Ishikawa (cell line): Measurements from ENCODE around the gene PDGFRA.

Experiments used
- CEBPB ChIP-seq: IDR thresholded peaks from 2 replicates; pipeline ENCODE4 v1.6.1; 2012
- EP300 ChIP-seq: IDR thresholded peaks from 2 replicates; pipeline ENCODE4 v1.6.1; 2012; ENCODE audit warnings: borderline replicate concordance
- FOXM1 ChIP-seq: IDR thresholded peaks from 2 replicates; pipeline ENCODE4 v1.6.1; 2012; ENCODE audit warnings: low read depth, borderline replicate concordance
- NFIC ChIP-seq: IDR thresholded peaks from 2 replicates; pipeline ENCODE4 v1.6.1; 2012
- RAD21 ChIP-seq: IDR thresholded peaks from 2 replicates; pipeline ENCODE4 v1.6.1; 2012; ENCODE audit warnings: low read depth
- TEAD4 ChIP-seq: IDR thresholded peaks from 2 replicates; pipeline ENCODE4 v1.6.1; 2012
- YY1 ChIP-seq: IDR thresholded peaks from 2 replicates; pipeline ENCODE4 v1.6.1; 2012; ENCODE audit warnings: low read depth
- ZBTB7A ChIP-seq: IDR thresholded peaks from 2 replicates; pipeline ENCODE4 v1.6.1; 2012; ENCODE audit warnings: low read depth
- TF ChIP-seq, protein P1 (sequence below): IDR thresholded peaks from 2 replicates; pipeline ENCODE4 v1.6.1; 2012
- TF ChIP-seq, protein P2 (sequence below): IDR thresholded peaks from 2 replicates; pipeline ENCODE4 v1.6.1; 2012; ENCODE audit warnings: low read depth, mild to moderate bottlenecking

DNA sequence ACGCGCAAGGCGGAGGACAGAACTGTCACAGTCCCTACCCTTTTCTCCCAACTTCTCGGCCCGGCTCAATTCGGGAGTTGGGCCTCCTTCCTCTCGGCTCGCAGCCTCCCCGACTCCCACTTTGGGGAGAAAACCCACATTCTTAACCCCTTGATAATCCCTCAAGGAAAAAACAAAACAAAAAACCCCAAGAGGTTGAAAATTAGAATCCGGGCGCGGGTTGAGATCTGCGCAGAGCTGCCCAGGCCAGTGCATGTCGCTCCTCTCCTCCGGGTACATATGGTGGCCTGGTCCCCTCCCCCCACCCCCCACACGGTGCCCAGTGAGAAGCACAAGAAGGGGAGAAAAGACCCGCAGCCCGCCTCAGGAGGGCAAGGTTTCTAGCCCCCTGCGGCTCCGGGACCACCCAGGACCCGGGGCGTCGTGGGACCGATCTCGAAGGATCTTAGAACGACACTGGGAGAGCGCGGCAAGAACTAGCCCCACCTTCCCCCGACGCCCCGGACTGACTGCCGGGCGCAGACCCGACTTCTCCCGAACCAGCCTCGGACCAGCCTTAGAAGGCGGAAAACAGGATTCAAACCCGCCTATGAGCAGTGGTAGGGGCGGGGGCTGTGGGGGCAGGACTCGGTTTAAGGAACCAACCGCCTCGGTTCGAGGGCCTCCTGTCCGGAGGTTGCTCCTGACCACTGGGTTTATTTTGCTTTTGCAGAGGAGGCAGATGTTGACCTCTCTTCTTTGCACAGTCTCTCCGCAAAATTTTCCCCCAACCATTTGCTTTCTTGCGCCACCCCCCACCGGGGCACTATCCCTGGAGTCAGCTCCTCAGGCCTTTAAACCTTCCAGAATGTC is 2.5 kb upstream of the PDGFRA start:
- TF ChIP-seq, protein P1, sequence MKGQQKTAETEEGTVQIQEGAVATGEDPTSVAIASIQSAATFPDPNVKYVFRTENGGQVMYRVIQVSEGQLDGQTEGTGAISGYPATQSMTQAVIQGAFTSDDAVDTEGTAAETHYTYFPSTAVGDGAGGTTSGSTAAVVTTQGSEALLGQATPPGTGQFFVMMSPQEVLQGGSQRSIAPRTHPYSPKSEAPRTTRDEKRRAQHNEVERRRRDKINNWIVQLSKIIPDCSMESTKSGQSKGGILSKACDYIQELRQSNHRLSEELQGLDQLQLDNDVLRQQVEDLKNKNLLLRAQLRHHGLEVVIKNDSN = no peak
- TF ChIP-seq, protein P2, sequence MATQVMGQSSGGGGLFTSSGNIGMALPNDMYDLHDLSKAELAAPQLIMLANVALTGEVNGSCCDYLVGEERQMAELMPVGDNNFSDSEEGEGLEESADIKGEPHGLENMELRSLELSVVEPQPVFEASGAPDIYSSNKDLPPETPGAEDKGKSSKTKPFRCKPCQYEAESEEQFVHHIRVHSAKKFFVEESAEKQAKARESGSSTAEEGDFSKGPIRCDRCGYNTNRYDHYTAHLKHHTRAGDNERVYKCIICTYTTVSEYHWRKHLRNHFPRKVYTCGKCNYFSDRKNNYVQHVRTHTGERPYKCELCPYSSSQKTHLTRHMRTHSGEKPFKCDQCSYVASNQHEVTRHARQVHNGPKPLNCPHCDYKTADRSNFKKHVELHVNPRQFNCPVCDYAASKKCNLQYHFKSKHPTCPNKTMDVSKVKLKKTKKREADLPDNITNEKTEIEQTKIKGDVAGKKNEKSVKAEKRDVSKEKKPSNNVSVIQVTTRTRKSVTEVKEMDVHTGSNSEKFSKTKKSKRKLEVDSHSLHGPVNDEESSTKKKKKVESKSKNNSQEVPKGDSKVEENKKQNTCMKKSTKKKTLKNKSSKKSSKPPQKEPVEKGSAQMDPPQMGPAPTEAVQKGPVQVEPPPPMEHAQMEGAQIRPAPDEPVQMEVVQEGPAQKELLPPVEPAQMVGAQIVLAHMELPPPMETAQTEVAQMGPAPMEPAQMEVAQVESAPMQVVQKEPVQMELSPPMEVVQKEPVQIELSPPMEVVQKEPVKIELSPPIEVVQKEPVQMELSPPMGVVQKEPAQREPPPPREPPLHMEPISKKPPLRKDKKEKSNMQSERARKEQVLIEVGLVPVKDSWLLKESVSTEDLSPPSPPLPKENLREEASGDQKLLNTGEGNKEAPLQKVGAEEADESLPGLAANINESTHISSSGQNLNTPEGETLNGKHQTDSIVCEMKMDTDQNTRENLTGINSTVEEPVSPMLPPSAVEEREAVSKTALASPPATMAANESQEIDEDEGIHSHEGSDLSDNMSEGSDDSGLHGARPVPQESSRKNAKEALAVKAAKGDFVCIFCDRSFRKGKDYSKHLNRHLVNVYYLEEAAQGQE = no peak
- TF ChIP-seq FOXM1 (no peak), EP300 (no peak), TEAD4 (no peak), RAD21 (no peak), ZBTB7A (no peak), YY1 (no peak), CEBPB (no peak), NFIC (no peak)
